NCI-H446 (cell line): ENCODE data around the gene NR1H4.
A peak's percentile ranks its signal among the peaks of the same experiment; 100 is the strongest.
"Not testable (repeated sequence)": the region's sequence is repeated elsewhere in the genome, so short reads cannot be mapped to it uniquely, and the experiment has no call there.

ENCODE experiments used
- DNase-seq, 2 experiments: peaks; one replicate each; lab custom pipeline; 2025; lab: John Stamatoyannopoulos, UW

Gene NR1H4

DNA sequence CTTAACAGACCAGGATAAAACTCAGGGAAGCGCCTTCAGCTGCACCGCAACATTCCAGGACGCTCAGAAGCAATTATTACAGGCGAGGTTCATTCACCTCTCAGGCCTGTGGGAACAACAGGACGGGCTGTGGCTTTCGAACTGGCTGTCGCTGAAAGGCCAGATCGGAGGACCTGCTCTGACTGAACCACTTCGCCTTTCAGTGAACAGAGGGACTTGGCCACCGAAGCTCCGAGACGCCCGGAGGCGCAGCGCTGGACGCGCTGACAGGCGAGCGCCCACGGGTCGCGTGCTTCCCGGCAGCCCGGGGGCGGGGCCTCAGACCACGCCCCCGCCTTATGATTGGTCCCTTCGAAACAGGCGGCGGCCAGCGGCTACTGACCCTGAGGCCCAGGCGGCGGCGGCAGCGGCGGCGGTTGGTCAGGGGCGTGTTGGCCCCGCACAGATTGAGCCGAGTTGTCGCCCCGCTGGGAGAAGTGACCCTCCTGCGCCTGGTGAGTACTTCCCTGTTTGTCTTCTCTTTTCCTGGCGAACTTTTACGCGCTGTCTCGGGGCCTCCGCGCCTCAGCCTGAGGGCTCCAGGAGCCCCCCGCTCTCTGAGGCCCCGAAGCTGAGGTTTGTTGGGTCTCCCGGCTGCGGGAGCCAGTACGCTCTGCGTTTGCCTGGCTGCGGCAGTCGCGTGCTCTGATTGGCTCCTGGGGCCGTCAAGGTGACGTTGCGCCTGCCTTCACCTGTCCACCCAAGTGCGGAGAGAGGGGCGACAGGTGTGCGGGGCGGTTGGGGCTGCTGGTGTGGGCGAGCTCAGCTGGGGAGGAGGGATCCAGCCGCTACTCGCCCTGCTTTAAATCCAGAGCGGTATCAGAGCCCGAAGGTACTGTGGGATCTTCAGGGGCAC lies 99.9 kb downstream of the NR1H4 start, which contains the start of gene GAS2L3:
Gene GAS2L3 (plus strand): TSS at position 393 of the 895 bp plus-strand sequence. CDS start 21,221 bp downstream, outside the sequence.
- peak in 1 of 2 experiments; percentile 83 for DNase-seq

GRCh38 chr12:100574187-100575074 lies 100.8 kb downstream of the NR1H4 start:
- peak in 1 of 2 experiments; percentile 10 for DNase-seq

DNA sequence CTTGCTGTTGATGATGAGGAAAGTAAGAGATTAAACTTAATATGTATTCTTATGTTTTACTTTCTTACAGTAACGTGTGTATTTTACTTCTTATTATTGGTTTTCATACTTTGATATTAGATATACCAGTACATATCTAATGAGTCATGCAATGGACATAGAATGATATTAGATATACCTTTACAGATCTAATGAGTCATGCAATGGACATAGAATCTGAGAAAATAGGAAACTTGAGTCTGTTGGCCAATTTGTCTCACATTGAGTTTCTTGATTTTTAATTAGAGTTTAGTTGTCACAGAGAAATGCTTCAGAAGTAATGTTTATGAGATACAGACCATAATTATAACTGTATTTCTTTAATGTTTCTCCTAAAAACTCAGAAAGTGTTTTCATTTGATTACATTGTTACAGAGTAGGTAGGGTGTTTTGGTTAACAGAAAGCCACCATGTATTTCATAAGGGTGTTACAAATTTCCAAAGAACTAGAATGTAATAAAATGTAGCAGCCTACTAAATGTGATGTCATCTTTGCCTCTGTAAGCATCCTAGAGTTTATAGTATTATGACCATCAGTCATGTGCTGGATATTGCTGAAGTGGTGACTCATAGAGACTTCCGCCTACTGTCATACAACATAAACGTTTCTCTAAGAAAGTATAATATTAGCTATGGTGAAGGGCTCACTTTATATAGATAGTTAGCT lies 102.8 kb downstream of the NR1H4 start:
- DNase-seq, result no peak

DNA sequence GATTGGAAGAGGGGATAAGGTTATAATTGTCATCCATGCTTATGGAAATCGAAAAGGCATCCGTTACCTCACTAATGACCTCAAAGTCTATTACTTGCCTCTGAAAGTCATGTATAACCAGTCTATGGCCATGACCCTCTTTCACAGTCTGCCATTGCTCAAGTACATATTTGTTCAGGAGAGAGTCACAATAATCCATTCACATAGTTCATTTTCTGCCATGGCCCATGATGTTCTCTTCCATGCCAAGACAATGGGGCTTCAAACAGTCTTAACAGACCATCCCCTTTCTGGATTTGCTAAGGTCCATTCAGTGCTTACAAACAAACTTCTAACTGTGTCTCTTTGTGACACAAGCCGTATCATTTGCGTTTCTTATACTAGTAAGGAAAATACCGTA lies 105.3 kb downstream of the NR1H4 start:
- DNase-seq, result no peak

GRCh38 chr12:100579844-100580243 lies 106.2 kb downstream of the NR1H4 start:
- no peak for DNase-seq

GRCh38 chr12:100584256-100584655 lies 110.6 kb downstream of the NR1H4 start:
- DNase-seq, result no peak

GRCh38 chr12:100591979-100592378 lies 118.3 kb downstream of the NR1H4 start:
- no peak for DNase-seq

GRCh38 chr12:100593490-100593889 lies 119.8 kb downstream of the NR1H4 start:
- peak in 1 of 2 experiments; percentile 9 for DNase-seq

DNA sequence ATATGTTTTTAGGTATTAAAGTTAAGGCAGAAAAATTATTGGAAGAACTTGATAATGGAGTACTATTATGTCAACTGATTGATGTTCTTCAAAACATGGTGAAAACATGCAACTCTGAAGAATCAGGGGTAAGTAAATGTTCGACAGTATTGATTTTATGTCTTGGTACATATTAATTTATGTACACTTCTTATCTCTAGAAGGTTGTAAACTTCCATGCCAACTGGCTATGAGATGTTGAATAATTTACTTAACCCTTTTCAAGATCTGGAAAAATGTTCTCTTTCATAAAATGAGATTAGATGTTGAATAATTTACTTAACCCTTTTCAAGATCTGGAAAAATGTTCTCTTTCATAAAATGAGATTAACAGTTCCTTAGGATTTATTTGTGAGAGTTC lies 128.0 kb downstream of the NR1H4 start:
- no peak for DNase-seq

- DNase-seq, result not testable (repeated sequence)
Observed at GRCh38 chr12:100602997-100603396, 129.3 kb downstream of the NR1H4 start.

GRCh38 chr12:100608776-100609175 lies 135.1 kb downstream of the NR1H4 start:
- no peak for DNase-seq

GRCh38 chr12:100610666-100611430 lies 137.2 kb downstream of the NR1H4 start:
- DNase-seq, result no peak

GRCh38 chr12:100612606-100613005 lies 138.9 kb downstream of the NR1H4 start:
- no peak for DNase-seq
